GM23338 (cell line): ENCODE results near the gene SNX3. TPM values are rescaled to one million over a fixed set of nuclear protein-coding genes. Genes with fewer than 3 reads are reported as not detected.

ENCODE experiments used
- CREB1 ChIP-seq: fragments of 250-450 bp; sonication (Bioruptor Pico); IDR thresholded peaks from 2 replicates; pipeline ENCODE4 v1.5.0; 2020; ENCODE audit warnings: low read depth, mild to moderate bottlenecking, moderate library complexity
- EZH2 ChIP-seq: fragments of 200-600 bp; sonication (generic); IDR thresholded peaks from one replicate; pipeline ENCODE4 v1.8.0; 2017; ENCODE audit warnings: antibody characterized with exemption, mild to moderate bottlenecking, low read depth; ENCODE audit not compliant: unreplicated experiment
- EZH2phosphoT487 ChIP-seq: fragments of 200-600 bp; sonication (generic); IDR thresholded peaks from one replicate; pipeline ENCODE4 v1.8.1; 2018; ENCODE audit warnings: antibody characterized with exemption; ENCODE audit not compliant: unreplicated experiment
- POLR2AphosphoS5 ChIP-seq: IDR thresholded peaks from 2 replicates; pipeline ENCODE4 v1.6.1; 2016; ENCODE audit warnings: antibody characterized with exemption, low read depth
- ZNF114 ChIP-seq: fragments of 250-450 bp; sonication (Bioruptor Pico); IDR thresholded peaks from 2 replicates; pipeline ENCODE4 v1.5.0; 2020; ENCODE audit warnings: mild to moderate bottlenecking, moderate library complexity
- ZNF331 ChIP-seq: fragments of 250-450 bp; sonication (Bioruptor Pico); IDR thresholded peaks from 2 replicates; pipeline ENCODE4 v1.5.0; 2020; ENCODE audit warnings: low read depth, mild to moderate bottlenecking, moderate library complexity
- ZNF462 ChIP-seq: fragments of 250-450 bp; sonication (Bioruptor Pico); IDR thresholded peaks from 2 replicates; pipeline ENCODE4 v1.5.0; 2020; ENCODE audit warnings: mild to moderate bottlenecking, moderate library complexity
- polyA plus RNA-seq: library from polyadenylated mRNA; unstranded; fragments of >200 nt; fragmentation: Nextera tagmentation; extraction: Ambion mirVana; gene quantifications from 2 replicates; pipeline ENCODE4 v1.2.1, GENCODE V29; 2016
- total RNA-seq: library from RNA; depleted of rRNA; stranded (reverse); fragments of >200 nt; shearing (Covaris generic); gene quantifications from 2 replicates; pipeline ENCODE4 v1.2.3, GENCODE V29; 2014

SNX3 gene
- total and polyA plus RNA-seq, 2 experiments from 2014 or later = 87.2 to 123 TPM

- TF ChIP-seq ZNF462 (CRISPR knock-in tag) = no peak
- TF ChIP-seq ZNF114 = no peak
- peak; percentile 73 for TF ChIP-seq EZH2phosphoT487
- peak; percentile 90 for TF ChIP-seq EZH2
- no peak for TF ChIP-seq CREB1 (CRISPR knock-in tag)
- TF ChIP-seq POLR2AphosphoS5 = no peak
- TF ChIP-seq ZNF331 (CRISPR knock-in tag) = no peak
These were observed 91.1 kb downstream of the SNX3 start (continued) for GRCh38 chr6:108169464-108170331.
